HEK293T (cell line): ENCODE data around the gene C6orf89.

Experiments used
- CTCF ChIA-PET: fragments of 350-600 bp; formaldehyde crosslinking; extraction: SDS; loops from one replicate; lab custom pipeline; 2021; ENCODE audit warnings: antibody characterized with exemption, inconsistent platforms; lab: Yijun Ruan, JAX
- POLR2A ChIA-PET: fragments of 350-600 bp; formaldehyde crosslinking; extraction: SDS; loops from one replicate; lab custom pipeline; 2020; ENCODE audit warnings: antibody characterized with exemption, inconsistent platforms; lab: Yijun Ruan, JAX
- DNase-seq: peaks from one replicate; pipeline ENCODE4 v3.0.0; 2012; ENCODE audit warnings: mixed read lengths; ENCODE audit errors: extremely low spot score
- ARNT ChIP-seq: fragments of 450-650 bp; IDR thresholded peaks from 2 replicates; pipeline ENCODE4 v1.6.1; 2017; ENCODE audit warnings: mild to moderate bottlenecking
- BHLHE40 ChIP-seq: fragments of 450-650 bp; IDR thresholded peaks from 2 replicates; pipeline ENCODE4 v1.6.1; 2016; ENCODE audit warnings: mild to moderate bottlenecking, moderate library complexity, borderline replicate concordance
- CTBP1 ChIP-seq: fragments of 450-650 bp; IDR thresholded peaks from 2 replicates; pipeline ENCODE4 v1.6.1; 2016; ENCODE audit warnings: borderline replicate concordance
- ELF4 ChIP-seq: fragments of 450-650 bp; IDR thresholded peaks from 2 replicates; pipeline ENCODE4 v1.6.1; 2017; ENCODE audit warnings: antibody characterized with exemption
- FOXA1 ChIP-seq: fragments of 450-650 bp; IDR thresholded peaks from 2 replicates; pipeline ENCODE4 v1.6.1; 2016; ENCODE audit warnings: mild to moderate bottlenecking
- FOXK2 ChIP-seq: fragments of 450-650 bp; IDR thresholded peaks from 2 replicates; pipeline ENCODE4 v1.6.1; 2016; ENCODE audit warnings: mild to moderate bottlenecking
- FOXM1 ChIP-seq: fragments of 450-650 bp; IDR thresholded peaks from 2 replicates; pipeline ENCODE4 v1.6.1; 2017; ENCODE audit warnings: mild to moderate bottlenecking, borderline replicate concordance
- HDGF ChIP-seq: fragments of 450-650 bp; IDR thresholded peaks from 2 replicates; pipeline ENCODE4 v1.6.1; 2017; ENCODE audit warnings: antibody characterized with exemption, borderline replicate concordance
- L3MBTL2 ChIP-seq: fragments of 450-650 bp; conservative IDR thresholded peaks from 2 replicates; pipeline ENCODE4 v1.6.1; 2016; ENCODE audit warnings: mild to moderate bottlenecking
- LEF1 ChIP-seq: fragments of 450-650 bp; IDR thresholded peaks from 2 replicates; pipeline ENCODE4 v1.6.1; 2017; ENCODE audit warnings: mild to moderate bottlenecking, borderline replicate concordance
- NFRKB ChIP-seq: fragments of 450-650 bp; IDR thresholded peaks from 2 replicates; pipeline ENCODE4 v1.6.1; 2016; ENCODE audit warnings: mild to moderate bottlenecking, moderate library complexity
- SP1 ChIP-seq: fragments of 450-650 bp; IDR thresholded peaks from 2 replicates; pipeline ENCODE4 v1.6.1; 2017
- SUZ12 ChIP-seq: fragments of 450-650 bp; IDR thresholded peaks from 2 replicates; pipeline ENCODE4 v1.6.1; 2016; ENCODE audit warnings: mild to moderate bottlenecking
- TARDBP ChIP-seq: fragments of 450-650 bp; IDR thresholded peaks from 2 replicates; pipeline ENCODE4 v1.6.1; 2016
- ZNF384 ChIP-seq: fragments of 450-650 bp; IDR thresholded peaks from 2 replicates; pipeline ENCODE4 v1.6.1; 2016
- TF ChIP-seq, protein P1 (sequence below): fragments of 450-650 bp; IDR thresholded peaks from 2 replicates; pipeline ENCODE4 v1.6.1; 2016

The C6orf89 gene

DNA sequence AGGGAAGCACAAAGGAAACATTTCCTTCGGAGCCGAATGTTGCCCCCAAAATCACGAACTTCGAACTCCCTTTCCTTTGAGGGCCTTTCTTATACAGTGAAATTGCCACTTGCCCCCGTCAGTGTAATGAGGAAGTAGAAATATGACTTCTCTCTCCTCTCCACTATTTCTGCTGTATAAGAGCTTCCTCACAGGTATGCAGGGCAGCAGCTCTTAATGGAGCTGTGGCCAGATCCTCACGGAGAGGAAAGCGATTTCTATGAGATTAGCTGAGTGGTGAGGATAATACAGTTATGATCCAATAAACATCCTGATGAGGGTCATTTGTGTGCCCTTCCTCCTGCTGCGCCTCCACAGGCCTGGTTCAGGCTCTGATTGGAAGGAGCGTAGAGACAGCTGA lies 35.7 kb upstream of the C6orf89 start:
- ChIA-PET CTCF (interaction anchor here (1.4 to 5.8 kb wide), 2 partner anchors 64 to 83 kb away, joined by 3 to 41 read pairs; no protein-coding TSS in a partner anchor), POLR2A (interaction anchor here (1.1 kb wide), 1 partner anchor 25 kb away, joined by 3 read pairs; the partner anchor contains the start of gene PPIL1)
- no peak for DNase-seq
- TF ChIP-seq NFRKB (no peak), ZNF384 (no peak), FOXK2 (no peak), ELF4 (no peak)

DNA sequence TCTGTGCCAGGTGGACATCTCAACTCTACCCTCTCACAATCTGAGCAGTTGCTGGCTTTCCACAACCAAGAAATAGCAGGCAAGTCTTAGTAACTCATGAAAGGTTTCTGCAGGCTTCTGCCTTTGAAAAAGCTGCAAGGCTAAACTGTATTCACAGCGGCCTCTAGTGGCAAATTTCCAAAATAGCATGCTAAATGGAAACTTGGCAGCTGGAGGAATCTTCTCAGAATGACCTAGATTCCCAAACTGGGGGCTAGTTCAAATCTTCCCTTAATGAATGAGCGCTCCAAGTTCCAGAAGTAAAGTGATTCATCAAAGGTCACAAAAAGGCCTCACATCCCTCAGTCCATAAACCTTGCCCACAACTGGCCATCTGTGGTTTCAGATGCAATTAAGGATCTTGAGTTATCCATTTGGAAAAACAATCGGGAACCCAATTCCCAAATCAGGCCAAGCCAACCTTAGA lies 34.6 kb upstream of the C6orf89 start:
- peak; percentile 64 for DNase-seq
- ChIA-PET POLR2A (no interaction called here), CTCF (interaction anchor here (0.6 to 5.8 kb wide), 12 partner anchors 9 to 167 kb away, joined by 3 to 41 read pairs (median 4); partner anchors contain the start of gene PPIL1)
- no peak for TF ChIP-seq ZNF384
- no peak for TF ChIP-seq NFRKB
- no peak for TF ChIP-seq SUZ12
- TF ChIP-seq FOXA1: no peak
- TF ChIP-seq L3MBTL2: no peak
- TF ChIP-seq, protein P1, sequence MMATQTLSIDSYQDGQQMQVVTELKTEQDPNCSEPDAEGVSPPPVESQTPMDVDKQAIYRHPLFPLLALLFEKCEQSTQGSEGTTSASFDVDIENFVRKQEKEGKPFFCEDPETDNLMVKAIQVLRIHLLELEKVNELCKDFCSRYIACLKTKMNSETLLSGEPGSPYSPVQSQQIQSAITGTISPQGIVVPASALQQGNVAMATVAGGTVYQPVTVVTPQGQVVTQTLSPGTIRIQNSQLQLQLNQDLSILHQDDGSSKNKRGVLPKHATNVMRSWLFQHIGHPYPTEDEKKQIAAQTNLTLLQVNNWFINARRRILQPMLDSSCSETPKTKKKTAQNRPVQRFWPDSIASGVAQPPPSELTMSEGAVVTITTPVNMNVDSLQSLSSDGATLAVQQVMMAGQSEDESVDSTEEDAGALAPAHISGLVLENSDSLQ: no peak
- no peak for TF ChIP-seq FOXK2
- no peak for TF ChIP-seq TARDBP
- TF ChIP-seq ELF4: no peak
- no peak for TF ChIP-seq BHLHE40
- TF ChIP-seq SP1: no peak
- no peak for TF ChIP-seq LEF1
- no peak for TF ChIP-seq FOXM1
- TF ChIP-seq ARNT: no peak
- no peak for TF ChIP-seq CTBP1

DNA sequence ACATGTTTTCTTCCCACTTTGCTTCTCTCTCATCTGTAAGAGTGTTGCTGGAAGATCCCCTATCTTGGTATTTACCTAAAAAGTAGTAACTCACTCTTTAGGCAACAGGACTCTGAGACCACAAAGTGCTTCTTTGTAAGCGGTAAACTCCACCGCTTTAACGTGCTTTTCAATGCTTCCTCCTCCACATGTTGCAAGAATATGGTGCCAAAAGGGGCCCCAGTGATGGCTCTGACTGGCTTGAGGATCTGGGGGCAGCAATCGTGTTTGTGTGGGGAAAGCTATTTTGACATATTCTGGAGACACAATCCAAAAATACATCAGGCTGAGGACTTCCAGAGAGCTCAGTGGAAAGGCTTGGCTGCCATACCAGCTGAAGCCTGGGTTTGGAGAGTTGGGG lies 34.1 kb upstream of the C6orf89 start:
- no peak for DNase-seq
- POLR2A ChIA-PET: interaction anchor here (0.9 kb wide), 1 partner anchor 22 kb away, joined by 3 read pairs; no protein-coding TSS in a partner anchor
- CTCF ChIA-PET: interaction anchor here (0.6 to 5.8 kb wide), 20 partner anchors 8 to 166 kb away, joined by 3 to 41 read pairs (median 4); partner anchors contain the start of gene PPIL1
- no peak for TF ChIP-seq SUZ12
- no peak for TF ChIP-seq CTBP1
- no peak for TF ChIP-seq ARNT
- TF ChIP-seq FOXA1: no peak
- no peak for TF ChIP-seq L3MBTL2
- no peak for TF ChIP-seq FOXK2
- TF ChIP-seq, protein P1: no peak
- TF ChIP-seq NFRKB: no peak
- no peak for TF ChIP-seq SP1
- TF ChIP-seq FOXM1: no peak
- no peak for TF ChIP-seq HDGF
- no peak for TF ChIP-seq ZNF384

DNA sequence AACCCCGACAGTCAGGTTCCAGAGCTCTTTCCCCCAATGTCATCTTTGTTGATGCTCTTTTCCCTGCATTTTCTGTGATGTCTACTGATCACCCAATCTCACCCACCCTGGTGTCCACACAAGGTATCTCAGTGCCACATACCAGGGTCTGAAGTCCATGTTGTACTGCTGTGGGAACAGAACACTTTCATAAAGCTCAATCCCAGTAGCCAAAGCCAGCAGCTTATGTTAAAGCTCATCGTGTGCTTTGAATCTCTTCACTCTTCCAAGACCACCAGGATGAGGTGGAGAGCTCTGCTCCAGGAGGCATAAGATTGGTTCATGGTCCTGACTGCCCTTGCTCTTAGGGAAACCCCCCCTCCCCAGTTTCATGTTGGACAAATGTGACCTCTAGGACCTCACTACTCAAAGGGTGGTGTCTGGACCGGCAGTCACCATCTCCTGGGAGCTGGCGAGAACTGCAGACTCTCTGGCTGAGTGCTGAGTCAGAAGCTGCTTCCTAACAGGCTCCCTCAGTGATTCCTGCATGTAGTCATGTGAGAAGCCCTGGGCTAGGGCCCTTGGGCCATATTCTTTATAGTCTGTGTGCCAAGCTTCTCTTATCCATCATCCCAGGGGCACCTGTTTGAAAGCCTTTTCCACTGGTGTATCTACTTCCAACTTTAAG lies 33.1 kb upstream of the C6orf89 start:
- POLR2A ChIA-PET: interaction anchor here (0.6 to 0.9 kb wide), 2 partner anchors 21 kb away, joined by 3 read pairs; no protein-coding TSS in a partner anchor
- CTCF ChIA-PET: interaction anchor here (0.9 to 5.8 kb wide), 13 partner anchors 8 to 165 kb away, joined by 3 to 41 read pairs (median 6); partner anchors contain the start of gene PPIL1
- no peak for TF ChIP-seq SUZ12
- no peak for TF ChIP-seq CTBP1
- no peak for TF ChIP-seq FOXA1
- no peak for TF ChIP-seq L3MBTL2
- TF ChIP-seq BHLHE40: no peak
- no peak for TF ChIP-seq TARDBP
- TF ChIP-seq, protein P1: no peak
- no peak for TF ChIP-seq HDGF
- no peak for TF ChIP-seq NFRKB
- no peak for TF ChIP-seq ELF4
- no peak for TF ChIP-seq LEF1
- no peak for TF ChIP-seq FOXM1
- no peak for DNase-seq

DNA sequence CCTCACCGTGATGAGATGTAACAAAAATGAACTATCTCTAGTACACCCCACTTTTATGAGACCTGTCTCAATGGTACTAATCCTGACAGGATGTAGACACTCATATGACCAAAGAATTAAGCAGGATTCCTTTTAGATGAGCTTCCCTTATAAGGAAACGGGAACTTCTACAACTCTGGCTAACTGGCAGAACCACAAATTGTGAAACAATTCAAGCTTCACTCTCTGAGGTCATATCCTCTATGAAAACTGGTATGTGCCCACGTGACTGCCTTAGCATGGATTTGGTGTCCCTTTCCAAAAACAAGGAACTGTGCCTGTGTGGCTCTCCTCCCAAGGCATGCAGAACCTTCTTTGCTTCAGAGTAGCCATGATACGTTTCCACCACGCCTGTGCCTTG lies 32.4 kb upstream of the C6orf89 start:
- no peak for DNase-seq
- POLR2A ChIA-PET: interaction anchor here (0.6 kb wide), 1 partner anchor 21 kb away, joined by 3 read pairs; no protein-coding TSS in a partner anchor
- TF ChIP-seq CTBP1: no peak
- TF ChIP-seq BHLHE40: no peak
- no peak for TF ChIP-seq FOXA1
- no peak for TF ChIP-seq TARDBP
- no peak for TF ChIP-seq LEF1
- CTCF ChIA-PET: interaction anchor here (1.6 to 5.8 kb wide), 4 partner anchors 7 to 87 kb away, joined by 4 to 41 read pairs (median 8); no protein-coding TSS in a partner anchor

DNA sequence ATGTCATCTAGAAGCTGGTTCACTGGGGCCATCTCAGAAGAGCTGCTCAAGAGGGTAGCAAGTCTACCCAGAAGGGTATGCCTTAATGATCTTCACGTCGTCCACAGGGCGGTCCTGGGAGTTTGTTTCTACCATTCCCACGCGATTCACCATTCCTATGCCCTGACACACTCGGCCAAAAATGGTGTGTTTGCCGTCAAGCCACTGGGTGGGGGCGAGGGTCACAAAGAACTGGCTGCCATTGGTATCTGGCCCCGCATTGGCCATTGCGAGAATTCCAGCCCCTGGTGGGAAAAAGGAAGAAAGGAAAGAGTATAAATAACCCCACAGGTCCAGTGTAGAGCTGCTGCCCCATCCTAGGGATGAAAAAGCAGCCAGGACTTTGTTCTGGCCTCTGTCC lies 30.0 kb upstream of the C6orf89 start:
- no peak for TF ChIP-seq FOXK2
- TF ChIP-seq HDGF: no peak
- TF ChIP-seq SP1: no peak
- no peak for TF ChIP-seq LEF1
- TF ChIP-seq ARNT: no peak
- no peak for TF ChIP-seq ELF4
- no peak for TF ChIP-seq TARDBP
- no peak for TF ChIP-seq ZNF384
- TF ChIP-seq L3MBTL2: no peak
- no peak for TF ChIP-seq SUZ12
- TF ChIP-seq, protein P1: no peak
- TF ChIP-seq BHLHE40: no peak
- TF ChIP-seq NFRKB: no peak
- no peak for TF ChIP-seq FOXA1
- TF ChIP-seq CTBP1: no peak
- DNase-seq: no peak
- CTCF ChIA-PET: no interaction called here
- POLR2A ChIA-PET: no interaction called here
